ENCODE data around the gene ZNF646. TPM values are rescaled to one million over a fixed set of nuclear protein-coding genes. Genes with fewer than 3 reads are reported as not detected.

Gene ZNF646
- total and polyA plus RNA-seq, 4 donors: 0.89 to 9.6 (median 4.0) TPM

DNA sequence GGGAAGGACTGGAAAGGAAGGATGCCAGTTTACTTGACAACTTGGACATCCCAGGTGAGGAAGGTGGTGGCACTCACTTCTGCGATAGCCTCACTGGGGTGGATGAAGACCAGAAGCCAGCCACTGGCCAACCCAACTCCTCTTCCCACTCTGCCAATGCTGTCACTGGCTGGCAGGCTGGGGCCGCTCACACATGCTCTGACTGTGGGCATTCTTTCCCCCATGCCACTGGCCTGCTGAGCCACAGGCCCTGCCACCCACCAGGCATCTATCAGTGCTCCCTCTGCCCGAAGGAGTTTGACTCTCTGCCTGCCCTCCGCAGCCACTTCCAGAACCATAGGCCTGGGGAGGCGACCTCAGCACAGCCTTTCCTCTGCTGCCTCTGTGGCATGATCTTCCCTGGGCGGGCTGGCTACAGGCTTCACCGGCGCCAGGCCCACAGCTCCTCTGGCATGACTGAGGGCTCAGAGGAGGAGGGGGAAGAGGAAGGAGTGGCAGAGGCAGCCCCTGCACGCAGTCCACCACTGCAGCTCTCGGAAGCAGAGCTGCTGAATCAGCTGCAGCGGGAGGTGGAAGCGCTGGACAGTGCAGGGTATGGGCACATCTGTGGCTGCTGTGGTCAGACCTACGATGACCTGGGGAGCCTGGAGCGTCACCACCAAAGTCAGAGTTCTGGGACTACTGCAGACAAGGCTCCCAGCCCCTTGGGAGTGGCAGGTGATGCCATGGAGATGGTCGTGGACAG, 4.5 kb downstream of the ZNF646 start:
- no peak for DNase-seq (ENCODE audit: low spot score)
- no peak overlapping the region for H3K27ac ChIP-seq (ENCODE audit: low read depth in 1 of 2, low read length in 2 of 2)
- no peaks in the 10 kb centered on the region for H3K27me3 ChIP-seq (ENCODE audit: control insufficient read depth in 4 of 4, insufficient read depth in 4 of 4, low read length in 3 of 4)
- no peak overlapping the region for H3K9ac ChIP-seq (ENCODE audit: low read depth in 1 of 2, low read length in 2 of 2)
- WGBS: 93% methylated on average over 15 of the region's 15 CpGs
- peaks cover 4 to 53% (median 20%) of the 10 kb centered on the region in 4 donors for H3K36me3 ChIP-seq (ENCODE audit: control insufficient read depth in 4 of 4, insufficient read depth in 3 of 4, low read depth in 1 of 4, low read length in 3 of 4)
- H3K9me3 ChIP-seq (ENCODE audit: control insufficient read depth in 4 of 4, low read length in 3 of 4): no peaks in the 10 kb centered on the region
- TF ChIP-seq FOXA2 (IDR thresholded peaks at IDR 0.05) (no peak), TAF1 (conservative IDR thresholded peaks at IDR 0.05) (no peak), RAD21 (IDR thresholded peaks at IDR 0.05) (no peak), YY1 (IDR thresholded peaks at IDR 0.05) (no peak), GABPA (IDR thresholded peaks at IDR 0.05 in 1 of 2, conservative IDR thresholded peaks at IDR 0.05 in 1 of 2) (no peak), JUND (IDR thresholded peaks at IDR 0.05) (no peak), EGR1 (IDR thresholded peaks at IDR 0.05; ENCODE audit: low read depth in 2 of 2) (no peak), HNF4G (IDR thresholded peaks at IDR 0.05) (no peak), RXRA (IDR thresholded peaks at IDR 0.05) (no peak), HNF4A (conservative IDR thresholded peaks at IDR 0.05) (no peak), FOXA1 (IDR thresholded peaks at IDR 0.05) (no peak), SP1 (IDR thresholded peaks at IDR 0.05) (no peak), NR2F2 (IDR thresholded peaks at IDR 0.05) (no peak)
- TF ChIP-seq, protein P1, sequence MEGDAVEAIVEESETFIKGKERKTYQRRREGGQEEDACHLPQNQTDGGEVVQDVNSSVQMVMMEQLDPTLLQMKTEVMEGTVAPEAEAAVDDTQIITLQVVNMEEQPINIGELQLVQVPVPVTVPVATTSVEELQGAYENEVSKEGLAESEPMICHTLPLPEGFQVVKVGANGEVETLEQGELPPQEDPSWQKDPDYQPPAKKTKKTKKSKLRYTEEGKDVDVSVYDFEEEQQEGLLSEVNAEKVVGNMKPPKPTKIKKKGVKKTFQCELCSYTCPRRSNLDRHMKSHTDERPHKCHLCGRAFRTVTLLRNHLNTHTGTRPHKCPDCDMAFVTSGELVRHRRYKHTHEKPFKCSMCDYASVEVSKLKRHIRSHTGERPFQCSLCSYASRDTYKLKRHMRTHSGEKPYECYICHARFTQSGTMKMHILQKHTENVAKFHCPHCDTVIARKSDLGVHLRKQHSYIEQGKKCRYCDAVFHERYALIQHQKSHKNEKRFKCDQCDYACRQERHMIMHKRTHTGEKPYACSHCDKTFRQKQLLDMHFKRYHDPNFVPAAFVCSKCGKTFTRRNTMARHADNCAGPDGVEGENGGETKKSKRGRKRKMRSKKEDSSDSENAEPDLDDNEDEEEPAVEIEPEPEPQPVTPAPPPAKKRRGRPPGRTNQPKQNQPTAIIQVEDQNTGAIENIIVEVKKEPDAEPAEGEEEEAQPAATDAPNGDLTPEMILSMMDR (IDR thresholded peaks at IDR 0.05; ENCODE audit: low read depth, low read length, missing input control): no peak
- TF ChIP-seq, protein P2, sequence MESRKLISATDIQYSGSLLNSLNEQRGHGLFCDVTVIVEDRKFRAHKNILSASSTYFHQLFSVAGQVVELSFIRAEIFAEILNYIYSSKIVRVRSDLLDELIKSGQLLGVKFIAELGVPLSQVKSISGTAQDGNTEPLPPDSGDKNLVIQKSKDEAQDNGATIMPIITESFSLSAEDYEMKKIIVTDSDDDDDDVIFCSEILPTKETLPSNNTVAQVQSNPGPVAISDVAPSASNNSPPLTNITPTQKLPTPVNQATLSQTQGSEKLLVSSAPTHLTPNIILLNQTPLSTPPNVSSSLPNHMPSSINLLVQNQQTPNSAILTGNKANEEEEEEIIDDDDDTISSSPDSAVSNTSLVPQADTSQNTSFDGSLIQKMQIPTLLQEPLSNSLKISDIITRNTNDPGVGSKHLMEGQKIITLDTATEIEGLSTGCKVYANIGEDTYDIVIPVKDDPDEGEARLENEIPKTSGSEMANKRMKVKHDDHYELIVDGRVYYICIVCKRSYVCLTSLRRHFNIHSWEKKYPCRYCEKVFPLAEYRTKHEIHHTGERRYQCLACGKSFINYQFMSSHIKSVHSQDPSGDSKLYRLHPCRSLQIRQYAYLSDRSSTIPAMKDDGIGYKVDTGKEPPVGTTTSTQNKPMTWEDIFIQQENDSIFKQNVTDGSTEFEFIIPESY (IDR thresholded peaks at IDR 0.05): no peak
- TF ChIP-seq, protein P3, sequence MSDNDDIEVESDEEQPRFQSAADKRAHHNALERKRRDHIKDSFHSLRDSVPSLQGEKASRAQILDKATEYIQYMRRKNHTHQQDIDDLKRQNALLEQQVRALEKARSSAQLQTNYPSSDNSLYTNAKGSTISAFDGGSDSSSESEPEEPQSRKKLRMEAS (IDR thresholded peaks at IDR 0.05): no peak
- TF ChIP-seq, protein P4, sequence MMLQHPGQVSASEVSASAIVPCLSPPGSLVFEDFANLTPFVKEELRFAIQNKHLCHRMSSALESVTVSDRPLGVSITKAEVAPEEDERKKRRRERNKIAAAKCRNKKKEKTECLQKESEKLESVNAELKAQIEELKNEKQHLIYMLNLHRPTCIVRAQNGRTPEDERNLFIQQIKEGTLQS (IDR thresholded peaks at IDR 0.05): no peak
- TF ChIP-seq, protein P5, sequence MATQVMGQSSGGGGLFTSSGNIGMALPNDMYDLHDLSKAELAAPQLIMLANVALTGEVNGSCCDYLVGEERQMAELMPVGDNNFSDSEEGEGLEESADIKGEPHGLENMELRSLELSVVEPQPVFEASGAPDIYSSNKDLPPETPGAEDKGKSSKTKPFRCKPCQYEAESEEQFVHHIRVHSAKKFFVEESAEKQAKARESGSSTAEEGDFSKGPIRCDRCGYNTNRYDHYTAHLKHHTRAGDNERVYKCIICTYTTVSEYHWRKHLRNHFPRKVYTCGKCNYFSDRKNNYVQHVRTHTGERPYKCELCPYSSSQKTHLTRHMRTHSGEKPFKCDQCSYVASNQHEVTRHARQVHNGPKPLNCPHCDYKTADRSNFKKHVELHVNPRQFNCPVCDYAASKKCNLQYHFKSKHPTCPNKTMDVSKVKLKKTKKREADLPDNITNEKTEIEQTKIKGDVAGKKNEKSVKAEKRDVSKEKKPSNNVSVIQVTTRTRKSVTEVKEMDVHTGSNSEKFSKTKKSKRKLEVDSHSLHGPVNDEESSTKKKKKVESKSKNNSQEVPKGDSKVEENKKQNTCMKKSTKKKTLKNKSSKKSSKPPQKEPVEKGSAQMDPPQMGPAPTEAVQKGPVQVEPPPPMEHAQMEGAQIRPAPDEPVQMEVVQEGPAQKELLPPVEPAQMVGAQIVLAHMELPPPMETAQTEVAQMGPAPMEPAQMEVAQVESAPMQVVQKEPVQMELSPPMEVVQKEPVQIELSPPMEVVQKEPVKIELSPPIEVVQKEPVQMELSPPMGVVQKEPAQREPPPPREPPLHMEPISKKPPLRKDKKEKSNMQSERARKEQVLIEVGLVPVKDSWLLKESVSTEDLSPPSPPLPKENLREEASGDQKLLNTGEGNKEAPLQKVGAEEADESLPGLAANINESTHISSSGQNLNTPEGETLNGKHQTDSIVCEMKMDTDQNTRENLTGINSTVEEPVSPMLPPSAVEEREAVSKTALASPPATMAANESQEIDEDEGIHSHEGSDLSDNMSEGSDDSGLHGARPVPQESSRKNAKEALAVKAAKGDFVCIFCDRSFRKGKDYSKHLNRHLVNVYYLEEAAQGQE (IDR thresholded peaks at IDR 0.05): no peak
- peaks cover 0 to 13% (median 8%) of the 10 kb centered on the region in 4 donors for H3K4me1 ChIP-seq (ENCODE audit: control insufficient read depth in 4 of 4, insufficient read depth in 4 of 4, low read length in 3 of 4)
- H3K4me3 ChIP-seq (ENCODE audit: low read depth in 1 of 3, low read length in 3 of 3): no peak overlapping the region

Measured in liver (tissue), 9 donors.